ENCODE results near the gene TMCC1. TPM values are rescaled to one million over a fixed set of nuclear protein-coding genes. Genes with fewer than 3 reads are reported as not detected.

The TMCC1 gene
- total RNA-seq, 1 donor, result 11.2 TPM

DNA sequence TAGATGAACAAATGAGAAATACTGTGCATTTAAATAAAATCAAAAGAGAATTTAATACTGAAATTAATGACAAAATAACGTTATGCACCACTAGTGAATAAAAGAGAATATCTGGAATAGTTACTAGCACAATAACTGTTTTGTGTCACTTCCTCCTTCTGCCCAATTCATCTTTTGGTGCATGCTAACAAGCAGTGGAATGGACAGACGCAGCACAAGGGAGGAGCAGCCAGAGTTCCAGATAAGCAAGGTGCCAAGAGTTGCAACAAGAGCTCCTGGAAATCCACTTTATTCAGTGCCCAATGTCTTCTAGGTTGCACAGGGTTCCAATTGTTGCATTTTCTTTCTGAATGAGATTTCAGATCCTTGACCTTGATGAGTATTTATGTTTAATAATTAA is 220.5 kb downstream of the TMCC1 start:
- TF ChIP-seq, protein P1, sequence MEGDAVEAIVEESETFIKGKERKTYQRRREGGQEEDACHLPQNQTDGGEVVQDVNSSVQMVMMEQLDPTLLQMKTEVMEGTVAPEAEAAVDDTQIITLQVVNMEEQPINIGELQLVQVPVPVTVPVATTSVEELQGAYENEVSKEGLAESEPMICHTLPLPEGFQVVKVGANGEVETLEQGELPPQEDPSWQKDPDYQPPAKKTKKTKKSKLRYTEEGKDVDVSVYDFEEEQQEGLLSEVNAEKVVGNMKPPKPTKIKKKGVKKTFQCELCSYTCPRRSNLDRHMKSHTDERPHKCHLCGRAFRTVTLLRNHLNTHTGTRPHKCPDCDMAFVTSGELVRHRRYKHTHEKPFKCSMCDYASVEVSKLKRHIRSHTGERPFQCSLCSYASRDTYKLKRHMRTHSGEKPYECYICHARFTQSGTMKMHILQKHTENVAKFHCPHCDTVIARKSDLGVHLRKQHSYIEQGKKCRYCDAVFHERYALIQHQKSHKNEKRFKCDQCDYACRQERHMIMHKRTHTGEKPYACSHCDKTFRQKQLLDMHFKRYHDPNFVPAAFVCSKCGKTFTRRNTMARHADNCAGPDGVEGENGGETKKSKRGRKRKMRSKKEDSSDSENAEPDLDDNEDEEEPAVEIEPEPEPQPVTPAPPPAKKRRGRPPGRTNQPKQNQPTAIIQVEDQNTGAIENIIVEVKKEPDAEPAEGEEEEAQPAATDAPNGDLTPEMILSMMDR (IDR thresholded peaks at IDR 0.05; ENCODE audit: insufficient read depth, low read depth, low read length), result no peak
- H3K4me3 ChIP-seq (ENCODE audit: low read depth, low read length), result no peak overlapping the region
- no peak for DNase-seq (ENCODE audit: low read depth)

GRCh38 chr3:129672412-129672811 is 221.1 kb downstream of the TMCC1 start:
- no peak for DNase-seq (ENCODE audit: low read depth)
- H3K4me3 ChIP-seq (ENCODE audit: low read depth, low read length), result no peak overlapping the region
- TF ChIP-seq, protein P1 (IDR thresholded peaks at IDR 0.05; ENCODE audit: insufficient read depth, low read depth, low read length), result no peak

DNA sequence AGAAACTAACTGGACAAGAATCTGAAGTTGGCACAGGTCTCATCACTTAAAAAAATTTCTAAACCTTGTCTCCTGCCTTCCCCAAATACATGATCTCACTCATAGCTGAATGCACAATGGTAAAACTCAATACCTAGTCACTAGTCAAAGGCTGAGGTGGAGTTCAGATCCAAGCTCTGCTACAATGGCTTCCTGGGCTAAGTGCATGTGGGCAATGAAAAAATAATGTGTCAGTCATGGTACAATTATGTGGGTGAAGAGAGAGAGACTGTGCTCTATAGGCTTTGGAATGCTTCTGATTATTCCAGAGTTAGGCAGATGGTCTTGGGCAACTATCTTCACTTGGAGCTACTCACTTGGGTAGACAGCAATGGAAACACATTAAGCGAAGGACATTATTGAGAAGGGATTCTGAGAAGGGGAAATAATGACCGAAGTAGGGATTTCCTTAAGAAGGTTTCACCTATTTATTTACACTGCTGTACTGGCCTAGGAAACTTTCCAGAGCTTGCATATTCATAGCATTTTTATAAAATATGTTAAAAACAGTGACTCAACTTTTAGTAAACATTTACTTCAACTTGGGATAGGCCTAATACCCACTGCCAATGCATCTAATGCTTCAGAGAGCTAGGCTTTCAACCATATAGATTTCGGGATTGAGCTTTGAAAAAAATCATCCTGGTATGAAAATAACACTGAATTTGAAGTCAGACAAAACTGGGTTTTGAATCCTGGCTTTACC is 228.3 kb downstream of the TMCC1 start:
- TF ChIP-seq, protein P1 (IDR thresholded peaks at IDR 0.05; ENCODE audit: insufficient read depth, low read depth, low read length), result no peak
- DNase-seq (ENCODE audit: low read depth), result no peak
- no peak overlapping the region for H3K4me3 ChIP-seq (ENCODE audit: low read depth, low read length)

DNA sequence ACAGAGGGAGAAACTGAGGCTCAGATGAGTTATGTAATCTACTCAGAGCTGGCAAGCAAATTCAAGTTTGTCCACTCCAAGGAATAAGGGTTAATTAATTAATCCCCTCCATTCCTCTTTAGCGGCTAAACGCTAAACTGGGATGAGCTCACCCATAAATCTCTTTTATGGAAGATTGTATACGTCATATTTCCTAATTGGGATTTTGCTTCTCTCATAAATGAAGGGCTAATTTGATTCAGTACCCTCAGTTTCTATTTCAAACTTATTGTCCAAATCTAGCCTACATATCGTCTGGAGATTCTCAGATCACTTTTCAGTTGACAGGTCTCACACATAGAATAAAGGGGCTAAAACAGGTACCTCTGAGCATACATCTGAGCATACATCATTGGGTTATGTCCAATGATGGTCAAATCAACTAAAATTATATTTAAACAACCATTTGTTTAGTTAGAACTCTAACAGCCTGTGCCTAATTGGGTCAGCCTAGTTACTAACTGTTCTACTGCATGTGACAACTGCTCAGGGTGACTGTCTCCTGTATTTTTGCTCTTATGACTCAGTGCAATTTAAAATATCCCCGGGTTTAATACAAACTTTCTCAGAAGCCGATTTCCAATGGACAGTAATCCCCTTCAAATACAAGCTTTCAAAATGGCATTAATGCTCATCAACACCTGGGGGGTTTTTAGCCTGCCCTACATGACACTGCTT is 229.4 kb downstream of the TMCC1 start:
- DNase-seq (ENCODE audit: low read depth), result no peak
- TF ChIP-seq, protein P1 (IDR thresholded peaks at IDR 0.05; ENCODE audit: insufficient read depth, low read depth, low read length), result no peak
- H3K4me3 ChIP-seq (ENCODE audit: low read depth, low read length), result no peak overlapping the region

DNA sequence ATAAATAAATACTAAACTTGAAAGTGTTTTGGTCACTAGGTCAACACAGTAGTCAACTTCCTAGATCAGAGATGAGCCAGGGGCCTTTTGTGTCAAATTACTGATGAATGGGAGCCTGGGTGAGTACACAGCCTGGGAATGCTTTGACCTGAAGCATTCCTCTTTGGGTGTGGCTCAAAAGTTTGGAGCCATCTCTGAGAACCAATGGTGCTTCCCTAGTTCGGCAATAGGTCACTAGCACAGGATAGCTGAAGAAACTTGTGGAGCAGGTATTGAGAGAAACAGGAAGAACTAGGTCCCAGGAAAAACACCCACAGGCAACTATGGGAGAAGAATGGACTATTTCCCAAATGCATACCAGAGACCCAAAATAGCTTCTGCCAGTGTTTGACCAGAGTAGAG is 230.5 kb downstream of the TMCC1 start:
- H3K4me3 ChIP-seq (ENCODE audit: low read depth, low read length), result no peak overlapping the region
- TF ChIP-seq, protein P1 (IDR thresholded peaks at IDR 0.05; ENCODE audit: insufficient read depth, low read depth, low read length), result no peak
- DNase-seq (ENCODE audit: low read depth), result no peak

DNA sequence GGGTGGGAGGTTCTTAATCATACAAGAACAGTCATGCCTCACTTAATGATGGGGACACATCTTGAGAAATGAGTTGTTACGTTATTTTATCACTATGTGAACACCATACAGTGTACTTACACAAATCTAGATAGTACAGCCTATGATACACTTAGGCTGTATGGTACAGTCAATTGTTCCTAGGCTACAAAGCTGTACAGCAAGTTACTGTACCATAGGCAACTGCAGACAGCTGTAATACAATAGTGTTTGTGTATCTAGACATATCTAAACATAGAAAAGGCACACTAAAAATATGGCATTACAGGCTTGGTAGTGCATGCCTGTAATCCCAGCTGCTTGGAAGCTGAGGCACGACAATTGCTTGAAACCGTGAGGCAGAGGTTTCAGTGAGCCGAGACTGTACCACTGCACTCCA is 231.3 kb downstream of the TMCC1 start:
- TF ChIP-seq, protein P1 (IDR thresholded peaks at IDR 0.05; ENCODE audit: insufficient read depth, low read depth, low read length), result no peak
- H3K4me3 ChIP-seq (ENCODE audit: low read depth, low read length), result no peak overlapping the region
- no peak for DNase-seq (ENCODE audit: low read depth)
